Naive B cell (primary cell): Measurements from ENCODE around the gene C1RL. TPM values are rescaled to one million over a fixed set of nuclear protein-coding genes. Genes with fewer than 3 reads are reported as not detected.
A peak's percentile ranks its signal among the peaks of the same experiment; 100 is the strongest.

Source experiments
- ATAC-seq, 2 donors: fragments of 150-1000 bp; cut with Tn5 transposase; 2 replicates each; pipeline ENCODE4 v1.10.0; 2021; ENCODE audit warnings: low read depth in 2 of 2, mild to moderate bottlenecking in 2 of 2, moderate library complexity in 2 of 2
- DNase-seq: peaks from one replicate; pipeline ENCODE4 v3.0.0; 2022
- H3K27ac Mint-ChIP-seq, 6 donors: one replicate each; pipeline ENCODE4 v1.8.0; 2020 to 2022; ENCODE audit warnings: mild to moderate bottlenecking in 6 of 6, mixed read lengths in 6 of 6, moderate library complexity in 5 of 6, inconsistent platforms in 2 of 6
- H3K27me3 Mint-ChIP-seq, 3 donors: one replicate each; pipeline ENCODE4 v1.8.0; 2021 to 2022; ENCODE audit warnings: mixed read lengths in 3 of 3, mild to moderate bottlenecking in 1 of 3
- H3K36me3 Mint-ChIP-seq, 2 donors: one replicate each; pipeline ENCODE4 v1.8.0; 2020 to 2022; ENCODE audit warnings: mixed read lengths in 2 of 2, inconsistent platforms in 1 of 2, mild to moderate bottlenecking in 1 of 2
- H3K4me1 Mint-ChIP-seq, 3 donors: one replicate each; pipeline ENCODE4 v1.8.0; 2020 to 2022; ENCODE audit warnings: mixed read lengths in 3 of 3, inconsistent platforms in 1 of 3, mild to moderate bottlenecking in 1 of 3, moderate library complexity in 1 of 3
- H3K4me3 Mint-ChIP-seq, 8 donors: one replicate each; pipeline ENCODE4 v1.8.0; 2020 to 2022; ENCODE audit warnings: mild to moderate bottlenecking in 8 of 8, mixed read lengths in 8 of 8, moderate library complexity in 8 of 8, inconsistent platforms in 2 of 8
- H3K9me3 Mint-ChIP-seq, 7 donors: one replicate each; pipeline ENCODE4 v1.8.0; 2020 to 2022; ENCODE audit warnings: mixed read lengths in 7 of 7, mild to moderate bottlenecking in 5 of 7, inconsistent platforms in 2 of 7, moderate library complexity in 1 of 7
- polyA plus RNA-seq, 6 donors: library from polyadenylated mRNA; unstranded; fragments of 300-500 nt; fragmentation: Illumina TruSeq; gene quantifications; one replicate each; pipeline ENCODE4 v1.2.3, GENCODE V29; 2021; ENCODE audit warnings: low read depth in 6 of 6

Gene C1RL
- polyA plus RNA-seq, 6 donors from 2014 or later, result 2.4 to 9.6 (median 3.5) TPM

GRCh38 chr12:7130701-7131501 is 21.9 kb upstream of the C1RL start:
- Mint-ChIP-seq H3K36me3 (no peaks in the 10 kb centered on the region), H3K27me3 (no peaks in the 10 kb centered on the region), H3K4me1 (peaks cover 30 to 31% (median 31%) of the 10 kb centered on the region in 3 donors), H3K4me3 (peak overlapping the region; percentile 88 to 97 (median 92)), H3K27ac (peak overlapping the region in 5 of 6 donors; percentile 75 to 94 (median 84)), H3K9me3 (no peaks in the 10 kb centered on the region)
- ATAC-seq, result peak; percentile 11 to 12
- DNase-seq, result peak; percentile 21

- peak within 1 kb of the TSS; percentile 81 to 94 (median 85) for H3K27ac Mint-ChIP-seq
- H3K4me3 Mint-ChIP-seq, result peak within 1 kb of the TSS; percentile 88 to 97 (median 92)
- H3K9me3 Mint-ChIP-seq, result no peaks in the 10 kb centered on the region
- DNase-seq (peak; percentile 87), ATAC-seq (peak; percentile 92 to 93)
- H3K4me1 Mint-ChIP-seq, result peaks cover 30 to 31% (median 31%) of the 10 kb centered on the region in 3 donors
- no peaks in the 10 kb centered on the region for H3K27me3 Mint-ChIP-seq
- H3K36me3 Mint-ChIP-seq, result no peaks in the 10 kb centered on the region
Observed at GRCh38 chr12:7129872-7130691, 21.1 kb upstream of the C1RL start, which contains the start of gene CLSTN3. CLSTN3 (plus strand) TSS chr12:7130371; CDS start chr12:7130649, 278 bp downstream.

- Mint-ChIP-seq H3K9me3 (no peaks in the 10 kb centered on the region), H3K36me3 (no peaks in the 10 kb centered on the region), H3K4me3 (peak overlapping the region; percentile 88 to 97 (median 92)), H3K27me3 (no peaks in the 10 kb centered on the region), H3K27ac (peak overlapping the region in 3 of 6 donors; percentile 81 to 94 (median 92)), H3K4me1 (peaks cover 30 to 31% (median 31%) of the 10 kb centered on the region in 3 donors)
- DNase-seq, result no peak
- ATAC-seq, result peak in 1 of 2 donors; percentile 20
Observed at GRCh38 chr12:7129287-7129871, 20.4 kb upstream of the C1RL start.

- H3K4me3 Mint-ChIP-seq, result peak within 1 kb of the TSS; percentile 88 to 97 (median 92)
- no peak for ATAC-seq
- peak within 1 kb of the TSS in 5 of 6 donors; percentile 69 to 94 (median 92) for H3K27ac Mint-ChIP-seq
- H3K27me3 Mint-ChIP-seq, result no peaks in the 10 kb centered on the region
- H3K4me1 Mint-ChIP-seq, result peaks cover 30 to 31% (median 31%) of the 10 kb centered on the region in 3 donors
- H3K36me3 Mint-ChIP-seq, result no peaks in the 10 kb centered on the region
- no peak for DNase-seq
- no peaks in the 10 kb centered on the region for H3K9me3 Mint-ChIP-seq
Observed at GRCh38 chr12:7128681-7129286, 19.8 kb upstream of the C1RL start, which contains the start of gene RBP5. RBP5 (minus strand) TSS chr12:7128889; CDS start chr12:7128775, 114 bp downstream.

DNA sequence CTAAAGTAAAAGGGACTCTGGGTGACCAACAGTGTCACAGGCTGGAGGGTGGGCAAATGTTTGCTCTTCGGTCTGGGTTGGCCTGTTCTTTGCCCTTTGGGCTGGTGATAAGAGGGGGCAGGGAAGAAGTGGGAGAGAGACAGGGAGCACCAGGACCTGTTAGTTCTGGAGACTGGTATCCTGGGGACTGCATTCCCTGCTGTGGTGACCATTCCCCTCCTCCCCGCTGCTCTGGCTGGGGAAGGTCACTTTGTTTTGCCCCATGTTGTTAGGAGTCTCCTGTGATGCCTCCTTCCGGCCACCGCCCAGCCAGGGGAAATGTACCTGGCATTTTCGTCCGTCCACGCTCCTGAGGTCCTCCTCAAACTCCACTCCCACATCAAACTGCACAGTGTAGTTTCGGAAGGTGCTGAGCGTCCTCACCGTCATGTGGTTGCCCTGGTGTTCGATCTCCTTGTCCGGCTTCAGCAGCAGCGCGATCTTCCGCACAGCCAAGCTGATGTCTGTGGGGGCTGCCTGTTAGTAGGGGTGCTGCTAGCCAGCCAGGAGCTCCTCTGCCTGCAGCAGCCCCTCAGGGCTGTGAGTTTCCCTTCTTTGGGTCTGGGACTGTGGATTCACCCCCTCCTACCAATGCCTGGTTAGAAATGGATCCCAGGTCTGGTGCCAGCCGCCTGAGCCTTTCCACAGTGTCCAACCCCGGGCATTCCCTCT is 19.1 kb upstream of the C1RL start:
- peak overlapping the region; percentile 47 to 96 (median 88) for H3K4me3 Mint-ChIP-seq
- H3K27ac Mint-ChIP-seq, result peak overlapping the region in 2 of 6 donors; percentile 69 to 92
- H3K36me3 Mint-ChIP-seq, result no peaks in the 10 kb centered on the region
- no peaks in the 10 kb centered on the region for H3K9me3 Mint-ChIP-seq
- peaks cover 30 to 31% (median 31%) of the 10 kb centered on the region in 3 donors for H3K4me1 Mint-ChIP-seq
- ATAC-seq (no peak), DNase-seq (no peak)
- H3K27me3 Mint-ChIP-seq, result no peaks in the 10 kb centered on the region

- Mint-ChIP-seq H3K27ac (no peak overlapping the region), H3K27me3 (no peaks in the 10 kb centered on the region), H3K36me3 (no peaks in the 10 kb centered on the region), H3K4me1 (peaks cover 12 to 15% (median 14%) of the 10 kb centered on the region in 3 donors), H3K9me3 (no peaks in the 10 kb centered on the region), H3K4me3 (peak overlapping the region in 2 of 8 donors; percentile 14 to 34)
- DNase-seq, result no peak
- no peak for ATAC-seq
Observed at GRCh38 chr12:7125632-7126227, 16.7 kb upstream of the C1RL start.

GRCh38 chr12:7123806-7124522 is 14.9 kb upstream of the C1RL start:
- DNase-seq (no peak), ATAC-seq (no peak)
- peak overlapping the region in 1 of 8 donors; percentile 72 for H3K4me3 Mint-ChIP-seq
- no peak overlapping the region for H3K27ac Mint-ChIP-seq
- H3K27me3 Mint-ChIP-seq, result no peaks in the 10 kb centered on the region
- no peaks in the 10 kb centered on the region for H3K9me3 Mint-ChIP-seq
- peaks cover 3 to 10% (median 6%) of the 10 kb centered on the region in 3 donors for H3K4me1 Mint-ChIP-seq
- no peaks in the 10 kb centered on the region for H3K36me3 Mint-ChIP-seq

GRCh38 chr12:7122811-7123769 is 14.1 kb upstream of the C1RL start:
- no peak overlapping the region for H3K27ac Mint-ChIP-seq
- H3K4me1 Mint-ChIP-seq, result peaks cover 0 to 11% (median 0%) of the 10 kb centered on the region in 3 donors
- no peaks in the 10 kb centered on the region for H3K27me3 Mint-ChIP-seq
- no peak overlapping the region for H3K4me3 Mint-ChIP-seq
- ATAC-seq (no peak), DNase-seq (no peak)
- H3K9me3 Mint-ChIP-seq, result no peaks in the 10 kb centered on the region
- H3K36me3 Mint-ChIP-seq, result no peaks in the 10 kb centered on the region

DNA sequence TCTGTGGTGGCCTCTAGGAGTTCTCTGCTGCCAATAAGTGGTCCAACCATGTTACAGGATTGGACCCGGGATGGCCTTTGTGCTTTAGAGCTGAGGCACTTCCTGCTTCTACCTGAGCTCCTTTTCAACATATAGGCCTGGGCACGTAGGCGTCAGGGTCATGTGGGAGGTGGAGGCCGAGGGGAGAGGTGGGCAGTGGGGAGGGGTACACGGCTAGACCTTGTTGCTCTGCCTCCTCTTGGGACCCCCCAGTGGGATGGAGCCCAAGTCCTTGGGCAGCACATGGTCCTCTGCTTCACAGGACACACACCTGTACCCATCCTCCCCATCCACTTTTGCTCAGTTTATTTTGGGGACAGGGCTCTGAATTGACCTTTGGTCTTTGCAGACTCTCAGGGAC is 12.3 kb upstream of the C1RL start:
- no peak overlapping the region for H3K4me3 Mint-ChIP-seq
- H3K27ac Mint-ChIP-seq, result no peak overlapping the region
- no peaks in the 10 kb centered on the region for H3K36me3 Mint-ChIP-seq
- no peak for ATAC-seq
- H3K27me3 Mint-ChIP-seq, result no peaks in the 10 kb centered on the region
- peaks cover 0 to 6% (median 0%) of the 10 kb centered on the region in 3 donors for H3K4me1 Mint-ChIP-seq
- DNase-seq, result no peak
- H3K9me3 Mint-ChIP-seq, result no peaks in the 10 kb centered on the region

DNA sequence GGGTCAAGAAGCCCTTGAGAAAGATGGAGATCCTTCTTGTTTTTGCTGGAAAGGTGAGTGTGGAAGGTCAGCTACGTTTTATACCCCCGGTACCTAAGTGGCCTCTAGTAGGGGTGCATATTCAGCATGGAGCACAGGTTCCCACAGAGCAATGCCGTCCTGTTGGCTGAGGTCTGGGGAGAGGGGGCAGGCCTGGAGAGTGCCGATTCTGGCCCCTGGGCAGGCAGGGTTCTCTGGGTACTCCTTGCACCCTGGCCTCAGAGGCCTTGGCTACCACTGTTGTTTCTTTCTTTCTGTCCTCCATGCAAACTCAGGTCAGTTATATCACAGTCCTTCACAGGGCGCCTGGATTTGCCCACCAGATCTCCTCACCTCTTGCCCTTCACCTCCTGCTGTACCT is 11.2 kb upstream of the C1RL start:
- H3K4me3 Mint-ChIP-seq, result no peak overlapping the region
- DNase-seq (no peak), ATAC-seq (no peak)
- no peak overlapping the region for H3K27ac Mint-ChIP-seq
- no peaks in the 10 kb centered on the region for H3K27me3 Mint-ChIP-seq
- H3K9me3 Mint-ChIP-seq, result no peaks in the 10 kb centered on the region
- peaks cover 0 to 6% (median 0%) of the 10 kb centered on the region in 3 donors for H3K4me1 Mint-ChIP-seq
- no peaks in the 10 kb centered on the region for H3K36me3 Mint-ChIP-seq

GRCh38 chr12:7118881-7119280 is 9.9 kb upstream of the C1RL start:
- H3K36me3 Mint-ChIP-seq, result no peaks in the 10 kb centered on the region
- no peaks in the 10 kb centered on the region for H3K9me3 Mint-ChIP-seq
- peaks cover 0 to 6% (median 0%) of the 10 kb centered on the region in 3 donors for H3K4me1 Mint-ChIP-seq
- H3K27ac Mint-ChIP-seq, result no peak overlapping the region
- ATAC-seq (no peak), DNase-seq (no peak)
- no peak overlapping the region for H3K4me3 Mint-ChIP-seq
- no peaks in the 10 kb centered on the region for H3K27me3 Mint-ChIP-seq
